ENCODE measurements around the gene CAP1.

CAP1 gene

DNA sequence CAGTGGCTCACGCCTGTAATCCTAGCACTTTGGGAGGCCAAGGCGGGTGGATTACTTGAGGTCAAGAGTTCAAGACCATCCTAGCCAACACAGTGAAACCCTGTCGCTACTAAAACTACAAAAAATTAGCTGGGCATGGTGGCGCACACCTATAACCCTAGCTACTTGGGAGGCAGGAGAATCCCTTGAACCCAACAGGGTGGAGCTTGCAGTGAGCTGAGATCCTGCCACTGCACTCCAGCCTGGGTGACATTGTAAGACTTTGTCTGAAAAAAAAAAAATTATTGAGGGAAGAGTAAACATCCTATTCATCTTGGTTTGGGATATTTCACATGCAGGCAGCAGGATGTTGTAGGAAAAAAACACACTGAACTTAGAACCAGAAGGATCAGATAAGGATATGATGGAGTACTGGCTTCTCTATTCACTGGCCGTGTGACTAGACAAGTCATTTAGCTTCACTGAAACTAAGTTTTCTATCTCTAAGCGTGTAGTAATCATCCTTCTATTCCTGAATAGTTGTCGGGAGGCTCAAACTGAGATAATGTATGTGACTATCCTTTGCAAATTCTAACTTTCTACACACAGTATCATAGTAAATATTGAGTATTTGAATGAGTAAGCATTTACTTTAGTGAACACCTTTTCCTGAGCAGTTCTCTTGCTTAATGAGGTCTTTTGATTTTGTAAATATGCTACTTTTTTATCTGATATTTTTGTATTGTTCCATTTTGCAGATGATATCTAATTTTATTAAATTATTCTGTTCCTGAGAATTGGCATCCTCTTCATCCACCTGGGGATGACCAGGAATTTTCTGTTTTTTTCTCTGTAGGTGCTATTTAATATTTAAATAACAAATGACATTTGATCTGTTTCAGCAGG is 18.2 kb downstream of the CAP1 start:
- no peak for DNase-seq (ENCODE audit: low read depth, low spot score)

DNA sequence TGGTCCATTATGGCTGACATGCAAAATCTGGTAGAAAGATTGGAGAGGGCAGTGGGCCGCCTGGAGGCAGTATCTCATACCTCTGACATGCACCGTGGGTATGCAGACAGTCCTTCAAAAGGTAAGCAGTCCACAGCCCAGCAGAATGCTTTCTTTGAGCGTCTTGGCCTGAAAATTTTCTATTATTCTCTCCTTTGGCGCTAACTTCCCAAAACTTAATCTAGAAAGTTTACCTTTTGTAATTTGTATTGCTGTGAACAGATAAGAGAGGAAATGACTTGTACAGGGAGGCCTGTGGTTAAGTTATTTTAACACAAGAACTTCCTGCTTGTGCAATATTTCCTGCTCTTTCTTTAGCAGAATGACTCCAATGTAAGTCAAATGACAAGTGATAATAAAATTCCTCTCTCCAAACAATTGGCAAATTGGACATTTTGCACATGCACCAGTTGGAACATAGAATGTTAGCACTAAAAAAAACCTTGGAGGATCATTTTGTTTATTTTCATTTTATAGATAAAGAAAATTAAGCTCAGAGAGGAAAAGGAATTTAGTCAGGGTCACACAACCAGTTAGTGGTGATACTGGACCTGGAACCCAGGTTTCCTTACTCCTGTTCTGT is 18.9 kb downstream of the CAP1 start:
- no peak for DNase-seq (ENCODE audit: low read depth, low spot score)

DNA sequence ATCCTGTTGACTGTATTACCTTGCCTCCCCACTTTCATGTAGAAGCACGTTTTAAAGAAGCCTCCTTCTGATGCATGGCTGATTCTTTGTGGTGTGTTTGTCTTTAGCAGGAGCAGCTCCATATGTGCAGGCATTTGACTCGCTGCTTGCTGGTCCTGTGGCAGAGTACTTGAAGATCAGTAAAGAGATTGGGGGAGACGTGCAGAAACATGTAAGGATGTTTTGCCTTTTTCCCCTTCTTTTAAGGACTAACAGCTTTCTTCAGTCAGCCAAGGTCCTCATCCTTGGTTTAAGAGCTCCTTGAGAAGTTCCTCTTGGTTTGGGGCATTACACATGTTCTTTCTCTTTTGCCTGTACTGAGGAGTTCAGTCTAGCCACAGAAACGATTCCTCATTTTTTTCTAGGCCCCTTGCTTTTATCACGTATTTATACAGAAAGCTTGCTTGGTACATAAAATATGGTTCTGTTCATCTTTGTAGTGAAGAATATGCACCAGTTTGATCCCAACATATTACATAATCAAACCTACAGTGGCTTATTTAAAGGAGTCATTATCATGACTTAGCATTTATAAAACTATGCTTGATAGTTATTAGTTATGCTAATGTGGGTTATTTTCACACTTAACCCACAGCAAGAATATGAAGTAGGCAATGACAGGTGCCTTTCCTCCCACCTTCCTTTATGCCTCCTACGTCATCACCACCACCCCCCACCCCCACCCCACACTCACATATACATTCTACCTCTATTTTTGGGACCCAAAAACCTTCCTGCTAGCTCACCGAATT is 19.6 kb downstream of the CAP1 start:
- DNase-seq (ENCODE audit: low read depth, low spot score), result no peak

DNA sequence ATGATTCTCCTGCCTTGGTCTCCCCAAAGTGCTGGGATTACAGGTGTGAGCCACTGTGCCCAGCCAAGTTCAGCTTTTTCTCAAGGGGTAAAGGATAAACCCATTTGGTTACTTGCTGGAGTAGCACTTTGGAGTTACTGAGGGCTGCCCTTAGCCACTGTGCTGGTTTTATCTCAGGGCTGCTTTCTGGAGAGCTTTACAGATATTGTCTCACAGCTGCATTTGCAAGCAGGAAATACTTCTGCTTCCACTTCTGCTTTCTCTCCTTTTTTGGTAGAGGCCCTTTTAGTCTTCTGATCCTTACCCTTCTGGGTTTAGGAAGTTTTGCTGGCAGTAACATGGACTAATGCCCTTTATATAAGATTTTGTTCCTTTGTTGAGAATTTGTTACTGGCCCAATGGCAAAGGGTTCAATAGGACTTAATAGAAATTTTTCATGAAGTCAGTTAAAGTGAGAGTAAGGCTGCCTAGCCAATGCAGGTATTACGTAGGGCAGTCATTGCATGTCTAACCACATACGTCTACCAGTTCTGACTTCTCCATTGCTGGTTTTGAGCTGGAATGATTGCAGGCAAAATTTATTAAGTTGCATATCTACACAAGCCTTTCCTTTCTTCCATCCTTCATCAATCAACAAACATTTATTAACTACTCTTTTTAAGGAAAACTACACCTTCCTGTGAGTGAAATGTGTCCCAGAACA is 24.4 kb downstream of the CAP1 start:
- DNase-seq (ENCODE audit: low read depth, low spot score), result no peak

DNA sequence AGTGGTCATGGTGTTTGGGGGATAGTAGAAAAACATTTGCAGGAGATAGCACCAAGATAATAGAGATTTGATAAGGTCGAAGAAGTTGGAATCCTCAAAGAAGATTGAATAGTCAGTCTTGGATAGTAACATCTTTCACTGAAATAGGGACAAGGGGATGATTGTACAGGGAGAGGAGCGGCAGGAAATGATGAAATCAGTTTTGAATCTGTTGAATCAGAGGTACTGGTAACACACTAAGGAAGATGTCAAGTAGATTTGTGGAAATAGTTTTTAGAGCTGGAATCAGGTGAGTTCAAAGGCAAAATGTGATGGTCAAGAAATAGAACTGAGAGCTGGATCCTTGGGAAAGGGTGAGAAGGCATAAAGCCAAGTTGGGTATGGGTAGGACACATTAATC is 26.5 kb downstream of the CAP1 start:
- no peak for DNase-seq (ENCODE audit: low read depth, low spot score)

DNA sequence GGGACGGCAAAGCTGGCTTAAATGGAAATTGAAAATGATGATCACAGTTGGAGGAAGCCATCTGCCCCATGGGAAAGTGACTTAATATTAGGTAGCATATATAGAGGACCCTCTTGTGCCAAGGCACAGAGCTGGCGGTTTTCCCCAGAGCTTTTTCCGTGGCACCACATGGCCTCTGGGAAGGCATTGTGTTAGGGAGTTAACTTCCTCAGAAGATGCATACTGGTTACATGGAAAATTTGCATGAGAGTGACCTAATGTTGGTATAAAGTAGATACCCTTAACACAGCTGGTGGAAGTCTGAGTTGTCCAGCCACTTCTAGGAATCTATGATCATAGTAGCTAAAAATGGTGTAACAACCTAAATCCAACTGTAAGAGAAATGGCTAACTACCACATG is 27.3 kb downstream of the CAP1 start:
- DNase-seq (ENCODE audit: low read depth, low spot score), result no peak

DNA sequence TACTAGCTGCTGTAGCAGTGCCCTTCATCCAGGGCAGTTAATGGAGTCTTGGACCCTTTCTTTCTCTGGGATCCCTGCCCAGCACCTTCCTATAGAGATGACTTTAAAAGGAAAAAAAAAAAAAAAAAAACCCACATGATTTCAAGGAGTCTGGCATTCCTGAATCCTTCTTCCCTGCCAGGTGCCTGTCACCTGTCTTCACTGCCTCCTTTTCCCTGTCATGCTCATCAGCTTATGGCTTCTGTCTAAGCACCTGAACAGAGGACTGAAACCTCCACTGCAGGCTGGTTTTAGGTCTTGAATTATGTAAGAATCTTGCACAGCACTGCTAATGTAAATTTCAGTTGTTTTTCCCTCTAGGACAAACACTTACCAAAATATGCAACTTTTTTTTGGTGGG is 31.6 kb downstream of the CAP1 start:
- no peak for DNase-seq (ENCODE audit: low read depth, low spot score)

DNA sequence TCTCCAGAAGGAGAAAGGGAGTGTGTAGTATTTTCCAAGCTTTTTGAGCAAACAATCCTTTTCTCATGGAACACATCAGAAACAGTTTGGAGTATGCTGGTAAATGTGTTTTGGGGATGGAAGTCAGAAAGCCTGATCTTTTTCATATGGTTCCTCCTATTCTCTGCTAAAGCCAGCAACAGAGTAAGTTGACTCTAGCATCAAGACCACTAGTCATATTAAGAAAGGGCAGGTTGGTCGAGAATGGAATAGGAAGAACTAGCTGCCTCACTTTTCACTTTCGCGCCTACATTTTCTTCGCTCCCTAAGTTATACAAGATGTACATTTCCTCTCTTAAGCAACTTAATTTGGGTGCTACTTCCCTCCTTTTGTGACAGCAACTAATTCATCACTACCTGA is 32.5 kb downstream of the CAP1 start:
- DNase-seq (ENCODE audit: low read depth, low spot score), result no peak

DNA sequence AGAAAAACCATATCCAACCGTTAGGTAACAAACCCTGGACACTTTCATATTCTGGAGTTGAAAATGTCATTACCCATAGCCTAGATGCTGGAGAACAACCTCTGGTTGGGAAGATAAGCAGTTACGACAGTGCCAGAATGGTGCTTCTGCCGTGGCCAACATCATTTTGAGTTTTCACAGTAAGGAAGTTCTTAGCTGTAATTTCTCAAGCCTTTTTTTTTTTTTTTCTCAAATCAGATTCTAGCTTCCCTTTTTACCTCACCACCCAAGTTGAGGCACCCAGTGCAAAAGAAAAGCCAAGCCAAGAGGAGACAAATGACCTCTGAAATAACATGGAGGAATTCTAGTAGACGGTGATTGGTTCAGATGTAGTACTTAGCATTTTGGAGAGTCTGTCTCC is 34.7 kb downstream of the CAP1 start:
- DNase-seq (ENCODE audit: low read depth, low spot score), result no peak

DNA sequence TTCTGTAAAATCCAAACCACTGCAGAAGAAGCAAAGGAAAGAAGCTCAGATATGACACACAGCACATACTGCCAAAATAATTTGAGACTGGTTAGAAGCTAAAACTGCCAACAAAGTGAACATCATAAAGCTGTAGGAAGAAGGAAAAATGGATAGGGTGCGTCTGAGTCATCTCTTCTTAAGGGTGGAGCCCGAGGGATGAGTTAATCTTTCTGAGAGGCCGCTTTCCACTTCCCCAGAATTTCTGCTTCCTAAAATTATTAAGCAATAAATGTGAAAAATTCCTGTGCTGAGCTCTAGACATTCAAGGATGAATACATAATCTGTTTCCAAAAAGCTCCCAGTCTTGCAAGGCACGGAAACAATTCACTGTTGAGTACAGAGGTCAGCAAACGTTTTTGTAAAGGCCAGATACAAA is 36.4 kb downstream of the CAP1 start:
- DNase-seq (ENCODE audit: low read depth, low spot score), result no peak

DNA sequence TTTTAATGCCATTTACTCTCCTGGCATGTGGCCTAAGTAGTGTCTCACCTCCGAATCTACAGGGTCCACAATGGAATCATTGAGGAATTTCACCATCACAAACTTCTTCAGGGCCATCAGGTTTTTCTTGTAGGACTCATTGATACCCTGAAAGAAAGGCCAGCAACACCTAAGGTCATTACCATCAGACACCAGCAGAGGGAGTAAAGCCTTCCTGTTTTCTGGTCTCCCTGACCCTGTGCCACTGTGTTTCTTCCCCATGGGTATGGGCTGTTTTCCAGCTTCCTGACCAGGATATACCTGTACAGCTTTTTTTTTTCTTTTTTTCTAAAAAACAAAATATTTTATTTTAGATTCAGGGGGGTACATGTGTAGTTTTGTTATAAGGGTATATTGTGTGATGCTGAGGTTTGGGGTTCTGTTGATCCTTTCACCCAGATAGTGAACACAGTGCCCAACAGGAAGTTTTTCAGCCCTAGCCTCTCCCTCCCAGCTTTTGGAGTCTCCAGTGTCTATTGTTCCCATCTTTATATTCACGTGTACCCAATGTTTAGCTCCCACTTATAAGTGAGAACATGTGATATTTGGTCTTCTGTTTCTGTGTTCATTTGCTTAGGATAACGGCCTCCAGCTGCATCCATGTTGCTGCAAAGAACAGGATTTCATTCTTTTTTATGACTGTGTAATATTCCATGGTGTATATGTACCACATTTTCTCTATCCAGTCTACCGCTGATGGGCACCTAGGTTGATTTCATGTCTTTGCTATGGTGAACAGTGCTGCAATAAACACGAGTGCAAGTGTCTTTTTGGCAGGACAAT is 38.2 kb downstream of the CAP1 start:
- peak; percentile 21 for DNase-seq (ENCODE audit: low read depth, low spot score)

DNA sequence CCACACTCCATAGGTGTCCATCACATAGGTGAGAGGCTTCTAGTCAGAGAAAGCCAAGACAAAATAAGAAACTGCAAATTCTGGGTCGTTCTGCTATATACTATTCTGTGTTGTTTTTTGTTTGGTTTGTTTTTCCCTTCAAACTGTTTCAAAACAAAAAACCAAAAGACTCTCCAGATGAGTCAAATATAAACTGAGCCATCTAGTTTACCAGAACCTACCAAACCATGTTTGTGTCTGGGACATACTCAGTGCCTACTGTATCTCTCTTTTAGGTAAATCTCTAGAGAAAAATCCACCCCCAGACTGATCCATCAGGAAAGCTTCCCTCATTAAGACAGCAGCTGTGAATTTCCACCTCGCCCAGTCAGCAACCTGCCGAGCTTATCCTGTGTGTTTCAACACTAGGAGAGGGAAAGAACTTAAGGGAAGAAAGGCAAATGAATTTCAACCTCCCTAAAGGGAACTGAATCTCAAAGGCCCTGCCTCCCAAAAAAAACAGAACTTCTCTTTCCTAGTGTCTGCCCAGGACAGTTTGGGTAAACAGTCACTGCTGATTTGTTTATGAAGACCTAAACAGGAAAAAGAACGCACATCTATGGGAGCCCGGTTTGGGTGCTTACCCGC is 39.4 kb downstream of the CAP1 start:
- no peak for DNase-seq (ENCODE audit: low read depth, low spot score)

DNA sequence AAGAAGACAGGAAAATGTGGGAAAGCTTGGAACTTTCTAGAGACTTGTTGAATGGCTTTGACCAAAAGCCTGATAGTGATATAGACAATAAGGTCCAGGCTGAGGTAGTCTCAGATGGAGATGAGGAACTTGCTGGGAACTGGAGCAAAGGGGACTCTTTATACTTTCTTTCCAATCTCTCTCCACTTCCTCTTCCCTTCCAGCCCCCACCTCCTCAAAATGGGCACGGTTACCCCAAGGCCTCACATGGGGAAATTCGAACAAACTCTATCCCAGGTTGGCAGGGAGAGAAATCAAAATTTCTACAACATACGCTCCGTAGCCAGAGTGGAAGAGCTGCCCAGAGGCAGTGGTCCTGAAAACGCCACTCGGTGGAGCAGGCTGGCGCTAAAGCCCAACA is 41.3 kb downstream of the CAP1 start:
- no peak for DNase-seq (ENCODE audit: low read depth, low spot score)

DNA sequence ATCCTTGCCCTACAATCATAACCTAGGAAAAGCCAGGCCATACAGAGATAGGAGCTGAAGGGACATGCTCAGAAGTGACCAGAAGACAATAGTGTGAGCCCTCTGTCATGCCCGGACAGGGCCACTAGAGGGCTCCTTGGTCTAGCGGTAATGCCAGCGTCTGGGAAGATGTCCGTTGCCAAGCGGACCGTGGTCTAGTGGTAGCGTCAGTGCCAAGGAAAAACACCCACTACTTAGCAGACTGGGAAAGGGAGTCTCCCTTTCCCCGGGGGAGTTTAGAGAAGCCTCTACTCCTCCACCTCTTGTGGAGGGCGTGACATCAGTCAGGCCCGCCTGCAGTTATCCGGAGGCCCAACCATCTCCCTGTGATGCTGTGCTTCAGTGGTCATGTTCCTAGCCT is 44.2 kb downstream of the CAP1 start:
- DNase-seq (ENCODE audit: low read depth, low spot score), result peak; percentile 26

DNA sequence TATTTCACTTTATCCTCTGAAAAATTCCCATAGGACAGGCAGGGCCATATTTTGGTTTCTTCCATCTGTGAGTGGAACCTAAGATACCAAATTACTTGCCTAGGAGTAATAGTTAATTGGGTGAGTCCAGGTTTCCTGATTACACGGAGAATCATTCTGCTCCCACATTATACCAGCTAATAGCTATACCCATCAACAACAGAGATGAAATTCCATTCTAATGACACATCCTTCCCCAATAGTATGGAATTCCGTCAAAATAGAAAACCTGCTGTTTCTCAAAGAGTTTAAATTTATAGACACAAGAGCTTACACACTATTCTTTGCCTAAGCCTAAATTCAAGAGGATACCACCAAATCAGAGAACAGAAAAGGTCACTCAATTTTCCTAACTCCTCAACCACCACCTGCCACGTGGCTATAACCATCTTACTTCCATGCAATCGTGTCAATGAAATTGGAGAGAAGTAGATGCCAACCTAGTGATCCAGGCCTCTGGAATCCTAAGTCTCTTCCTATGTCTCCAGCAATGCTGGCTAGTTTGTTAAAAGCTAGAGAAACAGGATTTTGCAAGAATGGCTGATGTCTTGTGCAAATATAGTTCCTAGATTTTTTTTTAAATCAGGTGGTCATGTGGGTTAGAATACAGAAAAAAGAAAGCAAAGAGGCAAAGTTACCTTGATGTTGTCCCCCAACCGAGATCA is 50.3 kb downstream of the CAP1 start:
- DNase-seq (ENCODE audit: low read depth, low spot score), result no peak

DNA sequence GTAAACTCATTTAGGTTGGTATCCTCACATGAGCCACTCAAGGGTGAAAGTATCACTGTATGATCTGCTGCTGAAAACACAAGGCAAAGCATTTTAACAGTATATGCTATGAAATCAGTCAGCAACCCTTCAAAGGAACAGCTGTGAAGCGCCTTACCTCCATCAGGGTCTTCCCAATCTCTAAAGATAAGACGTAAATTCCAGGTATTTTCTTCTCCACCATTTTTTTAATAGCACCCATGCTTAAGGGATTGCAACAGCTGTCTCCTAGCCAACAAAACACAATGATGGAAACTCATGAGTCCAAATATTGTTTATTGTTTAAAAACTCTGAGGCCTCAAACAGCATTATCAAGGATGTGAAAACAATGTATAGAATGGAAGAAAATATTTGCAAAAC is 51.7 kb downstream of the CAP1 start:
- no peak for DNase-seq (ENCODE audit: low read depth, low spot score)

DNA sequence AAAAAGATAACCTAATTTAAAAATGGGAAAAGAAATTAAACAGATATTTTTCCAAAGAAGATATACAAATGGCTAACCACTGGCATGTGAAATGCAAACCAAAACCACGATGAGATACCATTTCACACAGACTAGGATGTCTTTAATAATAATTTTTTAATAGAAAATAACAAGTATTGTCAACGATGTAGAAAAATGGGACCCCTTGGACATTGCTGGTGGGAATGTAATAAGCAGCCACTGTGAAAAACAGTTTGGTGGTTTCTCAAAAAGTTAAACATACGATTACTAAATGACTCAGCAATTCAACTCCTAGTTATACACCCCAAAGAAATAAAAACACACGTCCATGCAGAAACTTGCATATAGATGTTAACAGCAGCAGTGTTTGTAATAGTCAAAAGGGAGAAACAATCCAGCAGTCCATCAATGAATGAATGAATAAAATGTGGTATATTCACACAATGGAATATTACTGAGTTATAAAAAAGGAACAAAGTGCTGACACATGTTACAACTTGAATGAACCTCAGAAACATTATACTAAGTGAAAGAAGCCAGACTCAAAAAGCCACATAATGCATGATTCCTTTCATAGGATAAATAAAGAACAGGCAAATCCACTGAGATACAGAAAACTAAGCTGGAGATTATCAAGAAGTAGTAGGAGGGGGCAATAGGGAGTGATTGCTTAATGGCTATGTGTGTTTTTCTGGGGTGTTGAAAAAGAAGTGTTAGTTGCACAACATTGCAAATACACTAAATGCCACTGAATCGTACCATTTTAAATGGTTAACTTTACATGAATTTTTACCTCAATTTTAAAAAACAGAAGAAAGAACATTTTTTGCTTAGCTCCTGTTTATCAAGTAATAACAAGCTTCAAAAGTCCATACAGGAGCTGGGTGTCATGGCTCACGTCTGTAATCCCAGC is 52.4 kb downstream of the CAP1 start:
- DNase-seq (ENCODE audit: low read depth, low spot score), result no peak

DNA sequence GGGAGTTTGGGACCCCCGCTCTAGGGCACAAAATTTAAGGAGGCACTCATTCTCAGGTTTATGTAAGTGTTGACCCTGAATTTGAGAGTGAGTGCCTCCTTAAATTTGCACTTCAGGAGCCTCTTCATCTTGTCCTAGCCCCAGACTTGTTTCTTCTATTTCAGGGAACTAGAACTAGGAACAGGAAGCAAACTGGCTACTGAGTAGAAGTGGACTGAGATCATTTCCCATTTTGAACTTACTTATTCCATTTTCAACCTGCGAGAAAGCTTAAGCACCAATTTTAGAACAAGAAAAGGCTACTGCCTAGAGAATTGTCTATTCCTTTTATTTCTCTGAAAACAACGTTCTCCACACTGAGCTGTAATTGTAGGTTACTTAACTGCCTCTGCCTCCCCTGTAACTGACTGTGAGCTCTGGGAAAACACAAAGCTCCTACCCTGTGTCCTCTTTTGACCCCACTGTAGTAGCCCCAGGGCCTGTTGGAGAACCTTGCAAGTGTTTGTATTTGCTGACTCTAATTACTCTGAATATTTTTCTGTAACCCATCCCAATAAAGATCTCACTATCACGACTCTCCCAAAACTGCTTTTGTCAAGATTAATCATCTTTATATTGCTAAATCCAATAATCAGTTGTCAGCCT is 54.1 kb downstream of the CAP1 start:
- DNase-seq (ENCODE audit: low read depth, low spot score), result no peak
